ENCODE data around the gene NXPH1. TPM values are rescaled to one million over a fixed set of nuclear protein-coding genes. Genes with fewer than 3 reads are reported as not detected.

Gene NXPH1
- polyA plus RNA-seq, 1 of the 3 experiments (the other 2 are of a cell fraction), result not detected

DNA sequence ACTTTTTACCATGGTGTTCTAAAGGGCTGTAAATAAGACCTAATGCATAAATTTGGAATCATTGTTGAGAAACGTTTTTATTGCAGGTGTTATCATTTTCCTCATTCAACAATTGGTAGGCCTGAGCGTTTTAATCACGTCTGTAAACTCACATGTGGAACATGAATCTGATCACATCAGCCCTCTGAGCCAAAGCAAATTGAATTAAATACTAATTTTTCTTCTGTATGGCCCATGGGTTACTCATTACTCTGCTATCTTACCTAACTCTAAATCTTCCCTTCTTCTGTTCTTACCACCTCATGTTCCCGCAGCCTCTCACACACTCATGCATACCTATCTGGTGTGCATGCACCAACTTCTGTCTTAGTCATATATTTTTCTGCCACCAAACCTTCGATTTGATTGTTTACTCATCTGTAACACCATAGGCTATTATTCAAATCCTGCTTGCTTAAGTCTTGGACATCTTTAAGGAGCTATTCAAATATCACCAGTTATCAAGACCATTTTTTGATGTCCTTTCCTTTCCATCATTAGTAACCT lies 82.3 kb downstream of the NXPH1 start (continued):
- TF ChIP-seq, protein P1, sequence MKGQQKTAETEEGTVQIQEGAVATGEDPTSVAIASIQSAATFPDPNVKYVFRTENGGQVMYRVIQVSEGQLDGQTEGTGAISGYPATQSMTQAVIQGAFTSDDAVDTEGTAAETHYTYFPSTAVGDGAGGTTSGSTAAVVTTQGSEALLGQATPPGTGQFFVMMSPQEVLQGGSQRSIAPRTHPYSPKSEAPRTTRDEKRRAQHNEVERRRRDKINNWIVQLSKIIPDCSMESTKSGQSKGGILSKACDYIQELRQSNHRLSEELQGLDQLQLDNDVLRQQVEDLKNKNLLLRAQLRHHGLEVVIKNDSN (IDR thresholded peaks at IDR 0.05; ENCODE audit: borderline replicate concordance, low read depth), result no peak
- no peak for TF ChIP-seq TAF1 (IDR thresholded peaks at IDR 0.05; ENCODE audit: borderline replicate concordance, low read depth, low read length)
- TF ChIP-seq, protein P2, sequence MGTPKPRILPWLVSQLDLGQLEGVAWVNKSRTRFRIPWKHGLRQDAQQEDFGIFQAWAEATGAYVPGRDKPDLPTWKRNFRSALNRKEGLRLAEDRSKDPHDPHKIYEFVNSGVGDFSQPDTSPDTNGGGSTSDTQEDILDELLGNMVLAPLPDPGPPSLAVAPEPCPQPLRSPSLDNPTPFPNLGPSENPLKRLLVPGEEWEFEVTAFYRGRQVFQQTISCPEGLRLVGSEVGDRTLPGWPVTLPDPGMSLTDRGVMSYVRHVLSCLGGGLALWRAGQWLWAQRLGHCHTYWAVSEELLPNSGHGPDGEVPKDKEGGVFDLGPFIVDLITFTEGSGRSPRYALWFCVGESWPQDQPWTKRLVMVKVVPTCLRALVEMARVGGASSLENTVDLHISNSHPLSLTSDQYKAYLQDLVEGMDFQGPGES (IDR thresholded peaks at IDR 0.05; ENCODE audit: low read depth, low read length), result no peak
- TF ChIP-seq TEAD4 (IDR thresholded peaks at IDR 0.05; ENCODE audit: borderline replicate concordance, insufficient read depth), result no peak
- no peak for TF ChIP-seq TCF12 (IDR thresholded peaks at IDR 0.05)

GRCh38 chr7:8516976-8517375 lies 83.6 kb downstream of the NXPH1 start:
- no peaks in the 10 kb centered on the region for H3K27me3 ChIP-seq (ENCODE audit: insufficient read depth)
- 62% methylated on average over 2 of the region's 2 CpGs for WGBS (ENCODE audit: low lambda C conversion rate)
- CTCF ChIA-PET, result interaction anchor here (1.0 to 1.4 kb wide), 2 partner anchors 8 to 98 kb away, joined by 3 read pairs; no protein-coding TSS in a partner anchor
- H3K9me2 ChIP-seq, result no peaks in the 10 kb centered on the region
- no peak overlapping the region for H3K27ac ChIP-seq (ENCODE audit: low read depth in 2 of 2, low read length in 1 of 2)
- H4K20me1 ChIP-seq (ENCODE audit: insufficient read depth), result no peaks in the 10 kb centered on the region
- H3K79me2 ChIP-seq (ENCODE audit: insufficient read depth), result no peaks in the 10 kb centered on the region
- H3F3A ChIP-seq (replicated peaks; ENCODE audit: insufficient read depth), result no peaks in the 10 kb centered on the region
- DNase-seq, result no peak
- H2AFZ ChIP-seq (ENCODE audit: low read depth), result no peak overlapping the region
- POLR2A ChIA-PET, result no interaction called here
- no peak overlapping the region for H3K4me3 ChIP-seq (ENCODE audit: low read depth in 2 of 2, low read length in 1 of 2)
- H3K4me2 ChIP-seq, result no peak overlapping the region
- H3K9ac ChIP-seq, result no peak overlapping the region
- no peaks in the 10 kb centered on the region for H3K36me3 ChIP-seq (replicated peaks in 1 of 2; ENCODE audit: control insufficient read depth in 1 of 2, insufficient read depth in 2 of 2, low read length in 1 of 2)
- no peak for TF ChIP-seq GATA2 (CRISPR knock-in tag; IDR thresholded peaks at IDR 0.05)
- no peak for TF ChIP-seq POLR2AphosphoS5 (IDR thresholded peaks at IDR 0.05; ENCODE audit: low read depth, low read length)
- no peak for TF ChIP-seq CHD2 (IDR thresholded peaks at IDR 0.05; ENCODE audit: low read length, partially characterized antibody)
- TF ChIP-seq, protein P3, sequence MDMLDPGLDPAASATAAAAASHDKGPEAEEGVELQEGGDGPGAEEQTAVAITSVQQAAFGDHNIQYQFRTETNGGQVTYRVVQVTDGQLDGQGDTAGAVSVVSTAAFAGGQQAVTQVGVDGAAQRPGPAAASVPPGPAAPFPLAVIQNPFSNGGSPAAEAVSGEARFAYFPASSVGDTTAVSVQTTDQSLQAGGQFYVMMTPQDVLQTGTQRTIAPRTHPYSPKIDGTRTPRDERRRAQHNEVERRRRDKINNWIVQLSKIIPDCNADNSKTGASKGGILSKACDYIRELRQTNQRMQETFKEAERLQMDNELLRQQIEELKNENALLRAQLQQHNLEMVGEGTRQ (IDR thresholded peaks at IDR 0.05; ENCODE audit: borderline replicate concordance, low read depth, low read length), result no peak
- no peak for TF ChIP-seq TAF1 (IDR thresholded peaks at IDR 0.05; ENCODE audit: borderline replicate concordance, low read depth, low read length)
- TF ChIP-seq FOXM1 (IDR thresholded peaks at IDR 0.05; ENCODE audit: low read depth), result no peak
- TF ChIP-seq EZH2phosphoT487 (IDR thresholded peaks at IDR 0.05; ENCODE audit: borderline replicate concordance, low read depth), result no peak
- no peak for TF ChIP-seq GABPA (IDR thresholded peaks at IDR 0.05; ENCODE audit: low read depth)
- no peak for TF ChIP-seq CTCF (IDR thresholded peaks at IDR 0.05)
- peaks cover 0 to 6% of the 10 kb centered on the region in 2 experiments; a peak in 2 of 4 replicates for H3K4me1 ChIP-seq (ENCODE audit: control insufficient read depth in 1 of 2, insufficient read depth in 2 of 2, low read depth in 1 of 2, low read length in 1 of 2)
- no peaks in the 10 kb centered on the region for H3K9me3 ChIP-seq

All from SK-N-SH (cell line).